GM18519 (cell line): ENCODE measurements around the gene ZNF112.

ENCODE experiments used
- ATAC-seq: cut with Tn5 transposase; IDR thresholded peaks from one replicate; pipeline ENCODE4 v1.9.1; 2021; ENCODE audit warnings: mild to moderate bottlenecking, moderate library complexity; ENCODE audit not compliant: unreplicated experiment, low FRiP score

ZNF112 gene

GRCh38 chr19:44284968-44285367, 71.5 kb downstream of the ZNF112 start:
- no peak for ATAC-seq

GRCh38 chr19:44282846-44283245, 73.6 kb downstream of the ZNF112 start:
- ATAC-seq = no peak

GRCh38 chr19:44280916-44281315, 75.6 kb downstream of the ZNF112 start:
- no peak for ATAC-seq

GRCh38 chr19:44278181-44278690, 78.2 kb downstream of the ZNF112 start:
- ATAC-seq = no peak

- ATAC-seq = no peak
These were observed 79.1 kb downstream of the ZNF112 start for GRCh38 chr19:44277331-44277730.
